ENCODE results near the gene OVCA2. TPM values are rescaled to one million over a fixed set of nuclear protein-coding genes. Genes with fewer than 3 reads are reported as not detected.

The OVCA2 gene
- total RNA-seq, 1 experiment from 2014 or later, result 27.3 TPM

DNA sequence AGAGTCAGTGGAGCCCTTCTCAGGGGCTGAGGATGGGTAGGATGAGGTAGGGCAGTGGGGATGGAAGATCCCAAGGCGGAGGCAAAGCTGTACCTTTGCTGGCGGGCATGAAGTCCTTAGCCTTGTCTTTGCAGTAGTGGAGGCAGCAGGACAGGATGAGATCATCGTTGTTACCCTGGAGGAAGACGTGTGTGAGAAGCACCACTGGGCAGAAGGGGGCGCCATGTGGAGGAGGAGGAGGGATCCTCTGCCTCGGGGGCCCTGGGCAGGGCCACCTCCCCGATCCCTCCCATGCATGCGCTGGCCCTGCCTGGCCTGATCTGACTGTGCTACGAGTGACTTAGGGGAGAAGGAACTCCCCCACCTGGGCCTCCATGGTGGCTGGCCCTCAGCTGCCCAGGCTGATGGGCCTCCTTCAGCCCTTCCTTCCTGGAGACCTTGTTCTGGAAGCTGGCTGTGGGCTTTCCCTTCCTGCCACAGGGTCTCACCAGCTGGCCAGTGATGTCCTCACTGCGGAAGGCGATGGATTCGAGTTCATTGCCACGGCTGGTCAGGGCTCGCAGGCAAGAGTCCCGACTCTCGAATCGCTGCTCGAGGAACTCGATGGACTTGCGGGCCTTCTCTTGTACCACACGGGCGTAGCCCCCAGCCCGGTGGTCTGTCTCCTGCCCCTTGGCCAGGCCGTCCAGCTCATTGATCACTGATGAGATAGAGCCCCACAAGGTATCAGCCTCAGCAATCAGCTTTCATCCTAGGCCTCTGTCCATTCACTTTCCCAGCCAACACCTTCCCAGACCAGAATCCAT is 23.4 kb downstream of the OVCA2 start:
- intact Hi-C loops (cut with micrococcal nuclease), result no loop called here
- ChIA-PET POLR2A (no interaction called here), CTCF (interaction anchor here (1.1 to 2.6 kb wide), 2 partner anchors 10 to 180 kb away, joined by 3 to 12 read pairs; partner anchors contain the start of gene HIC1), RAD21 (ENCODE audit: low non-redundant PET in 1 of 2, low total read pairs in 2 of 2, uncharacterized antibody in 2 of 2, unreplicated experiment in 2 of 2) (no interaction called here)
- Histone ChIP-seq H3K9ac (ENCODE audit: low read length) (no peak overlapping the region), H4K20me1 (ENCODE audit: insufficient read depth) (no peaks in the 10 kb centered on the region), H2AFZ (ENCODE audit: low read depth, low read length, poor library complexity, severe bottlenecking) (no peak overlapping the region), H3K79me2 (ENCODE audit: insufficient read depth, low read length) (no peaks in the 10 kb centered on the region), H3K36me3 (ENCODE audit: control insufficient read depth in 1 of 2, insufficient read depth in 2 of 2, low read length in 2 of 2) (no peaks in the 10 kb centered on the region), H3K4me1 (ENCODE audit: control insufficient read depth in 1 of 2, insufficient read depth in 2 of 2, low read length in 2 of 2) (peaks cover 0 to 12% of the 10 kb centered on the region in 2 experiments; a peak in 3 of 4 replicates), H3K27me3 (ENCODE audit: insufficient read depth, low read length) (no peaks in the 10 kb centered on the region), H3K9me2 (ENCODE audit: insufficient read depth) (no peaks in the 10 kb centered on the region), H3K27ac (ENCODE audit: low read depth, low read length) (no peak overlapping the region), H3K9me3 (ENCODE audit: control insufficient read depth in 1 of 2, insufficient read depth in 1 of 2, low read depth in 1 of 2, low read length in 2 of 2) (no peaks in the 10 kb centered on the region), H3K4me2 (ENCODE audit: low read length) (no peak overlapping the region), H3K4me3 (replicated peaks in 1 of 2; ENCODE audit: low read depth in 1 of 2, low read length in 2 of 2) (no peak overlapping the region)
- peak; percentile 93 for ATAC-seq
- no TSS peak for BruUV-seq (replicated peaks)
- TF ChIP-seq, protein P1, sequence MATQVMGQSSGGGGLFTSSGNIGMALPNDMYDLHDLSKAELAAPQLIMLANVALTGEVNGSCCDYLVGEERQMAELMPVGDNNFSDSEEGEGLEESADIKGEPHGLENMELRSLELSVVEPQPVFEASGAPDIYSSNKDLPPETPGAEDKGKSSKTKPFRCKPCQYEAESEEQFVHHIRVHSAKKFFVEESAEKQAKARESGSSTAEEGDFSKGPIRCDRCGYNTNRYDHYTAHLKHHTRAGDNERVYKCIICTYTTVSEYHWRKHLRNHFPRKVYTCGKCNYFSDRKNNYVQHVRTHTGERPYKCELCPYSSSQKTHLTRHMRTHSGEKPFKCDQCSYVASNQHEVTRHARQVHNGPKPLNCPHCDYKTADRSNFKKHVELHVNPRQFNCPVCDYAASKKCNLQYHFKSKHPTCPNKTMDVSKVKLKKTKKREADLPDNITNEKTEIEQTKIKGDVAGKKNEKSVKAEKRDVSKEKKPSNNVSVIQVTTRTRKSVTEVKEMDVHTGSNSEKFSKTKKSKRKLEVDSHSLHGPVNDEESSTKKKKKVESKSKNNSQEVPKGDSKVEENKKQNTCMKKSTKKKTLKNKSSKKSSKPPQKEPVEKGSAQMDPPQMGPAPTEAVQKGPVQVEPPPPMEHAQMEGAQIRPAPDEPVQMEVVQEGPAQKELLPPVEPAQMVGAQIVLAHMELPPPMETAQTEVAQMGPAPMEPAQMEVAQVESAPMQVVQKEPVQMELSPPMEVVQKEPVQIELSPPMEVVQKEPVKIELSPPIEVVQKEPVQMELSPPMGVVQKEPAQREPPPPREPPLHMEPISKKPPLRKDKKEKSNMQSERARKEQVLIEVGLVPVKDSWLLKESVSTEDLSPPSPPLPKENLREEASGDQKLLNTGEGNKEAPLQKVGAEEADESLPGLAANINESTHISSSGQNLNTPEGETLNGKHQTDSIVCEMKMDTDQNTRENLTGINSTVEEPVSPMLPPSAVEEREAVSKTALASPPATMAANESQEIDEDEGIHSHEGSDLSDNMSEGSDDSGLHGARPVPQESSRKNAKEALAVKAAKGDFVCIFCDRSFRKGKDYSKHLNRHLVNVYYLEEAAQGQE (IDR thresholded peaks at IDR 0.05; ENCODE audit: low read depth), result no peak
- TF ChIP-seq, protein P2, sequence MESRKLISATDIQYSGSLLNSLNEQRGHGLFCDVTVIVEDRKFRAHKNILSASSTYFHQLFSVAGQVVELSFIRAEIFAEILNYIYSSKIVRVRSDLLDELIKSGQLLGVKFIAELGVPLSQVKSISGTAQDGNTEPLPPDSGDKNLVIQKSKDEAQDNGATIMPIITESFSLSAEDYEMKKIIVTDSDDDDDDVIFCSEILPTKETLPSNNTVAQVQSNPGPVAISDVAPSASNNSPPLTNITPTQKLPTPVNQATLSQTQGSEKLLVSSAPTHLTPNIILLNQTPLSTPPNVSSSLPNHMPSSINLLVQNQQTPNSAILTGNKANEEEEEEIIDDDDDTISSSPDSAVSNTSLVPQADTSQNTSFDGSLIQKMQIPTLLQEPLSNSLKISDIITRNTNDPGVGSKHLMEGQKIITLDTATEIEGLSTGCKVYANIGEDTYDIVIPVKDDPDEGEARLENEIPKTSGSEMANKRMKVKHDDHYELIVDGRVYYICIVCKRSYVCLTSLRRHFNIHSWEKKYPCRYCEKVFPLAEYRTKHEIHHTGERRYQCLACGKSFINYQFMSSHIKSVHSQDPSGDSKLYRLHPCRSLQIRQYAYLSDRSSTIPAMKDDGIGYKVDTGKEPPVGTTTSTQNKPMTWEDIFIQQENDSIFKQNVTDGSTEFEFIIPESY (IDR thresholded peaks at IDR 0.05; ENCODE audit: extremely low read depth, insufficient replicate concordance, low read length), result no peak
- peak; percentile 50 for TF ChIP-seq RAD21 (IDR thresholded peaks at IDR 0.05; ENCODE audit: low read depth)
- TF ChIP-seq, protein P3, sequence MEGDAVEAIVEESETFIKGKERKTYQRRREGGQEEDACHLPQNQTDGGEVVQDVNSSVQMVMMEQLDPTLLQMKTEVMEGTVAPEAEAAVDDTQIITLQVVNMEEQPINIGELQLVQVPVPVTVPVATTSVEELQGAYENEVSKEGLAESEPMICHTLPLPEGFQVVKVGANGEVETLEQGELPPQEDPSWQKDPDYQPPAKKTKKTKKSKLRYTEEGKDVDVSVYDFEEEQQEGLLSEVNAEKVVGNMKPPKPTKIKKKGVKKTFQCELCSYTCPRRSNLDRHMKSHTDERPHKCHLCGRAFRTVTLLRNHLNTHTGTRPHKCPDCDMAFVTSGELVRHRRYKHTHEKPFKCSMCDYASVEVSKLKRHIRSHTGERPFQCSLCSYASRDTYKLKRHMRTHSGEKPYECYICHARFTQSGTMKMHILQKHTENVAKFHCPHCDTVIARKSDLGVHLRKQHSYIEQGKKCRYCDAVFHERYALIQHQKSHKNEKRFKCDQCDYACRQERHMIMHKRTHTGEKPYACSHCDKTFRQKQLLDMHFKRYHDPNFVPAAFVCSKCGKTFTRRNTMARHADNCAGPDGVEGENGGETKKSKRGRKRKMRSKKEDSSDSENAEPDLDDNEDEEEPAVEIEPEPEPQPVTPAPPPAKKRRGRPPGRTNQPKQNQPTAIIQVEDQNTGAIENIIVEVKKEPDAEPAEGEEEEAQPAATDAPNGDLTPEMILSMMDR (IDR thresholded peaks at IDR 0.05 in 2 of 3, conservative IDR thresholded peaks at IDR 0.05 in 1 of 3; ENCODE audit: borderline replicate concordance in 1 of 3, insufficient read depth in 1 of 3, low read depth in 2 of 3, low read length in 2 of 3), result peak; percentile 40 to 60 (median 48); a peak in 5 of 6 replicates
- no peak for DNase-seq (ENCODE audit: low read depth, low spot score)

Data from HCT116 (cell line).